Measurements from ENCODE around the gene DNAH10.

DNAH10 gene

DNA sequence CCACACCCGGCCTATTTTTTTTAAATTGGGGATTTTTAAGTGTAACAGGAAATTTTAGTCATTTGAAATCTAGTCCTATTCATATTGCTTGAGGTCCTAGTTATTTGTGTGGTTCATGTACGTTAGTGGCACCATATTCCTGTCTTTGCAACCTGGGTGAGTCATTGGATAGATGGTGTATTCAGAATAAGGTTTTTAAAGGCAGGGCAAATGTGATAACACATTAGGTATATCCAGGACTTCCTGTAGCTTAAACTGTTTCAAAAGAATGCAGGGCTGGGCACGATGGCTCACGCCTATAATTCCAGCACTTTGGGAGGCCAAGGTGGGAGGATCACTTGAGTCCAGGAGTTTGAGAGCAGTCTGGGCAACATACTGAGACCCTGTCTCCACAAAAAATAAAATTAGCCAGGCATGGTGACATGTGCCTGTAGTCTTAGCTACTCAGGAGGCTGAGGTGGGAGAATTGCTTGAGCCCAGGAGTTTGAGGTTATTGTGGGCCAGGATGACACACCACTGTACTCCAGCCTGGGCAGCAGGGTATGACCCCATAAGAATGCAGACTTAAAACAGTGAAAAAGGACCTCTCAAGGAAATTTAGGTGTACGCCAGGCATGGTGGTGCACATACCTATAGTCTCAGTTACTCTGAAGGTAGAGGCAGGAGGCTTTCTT is 41.8 kb upstream of the DNAH10 start:
- no peak overlapping the region for H3K4me3 ChIP-seq (ENCODE audit: low read depth, low read length)
- TF ChIP-seq, protein P1, sequence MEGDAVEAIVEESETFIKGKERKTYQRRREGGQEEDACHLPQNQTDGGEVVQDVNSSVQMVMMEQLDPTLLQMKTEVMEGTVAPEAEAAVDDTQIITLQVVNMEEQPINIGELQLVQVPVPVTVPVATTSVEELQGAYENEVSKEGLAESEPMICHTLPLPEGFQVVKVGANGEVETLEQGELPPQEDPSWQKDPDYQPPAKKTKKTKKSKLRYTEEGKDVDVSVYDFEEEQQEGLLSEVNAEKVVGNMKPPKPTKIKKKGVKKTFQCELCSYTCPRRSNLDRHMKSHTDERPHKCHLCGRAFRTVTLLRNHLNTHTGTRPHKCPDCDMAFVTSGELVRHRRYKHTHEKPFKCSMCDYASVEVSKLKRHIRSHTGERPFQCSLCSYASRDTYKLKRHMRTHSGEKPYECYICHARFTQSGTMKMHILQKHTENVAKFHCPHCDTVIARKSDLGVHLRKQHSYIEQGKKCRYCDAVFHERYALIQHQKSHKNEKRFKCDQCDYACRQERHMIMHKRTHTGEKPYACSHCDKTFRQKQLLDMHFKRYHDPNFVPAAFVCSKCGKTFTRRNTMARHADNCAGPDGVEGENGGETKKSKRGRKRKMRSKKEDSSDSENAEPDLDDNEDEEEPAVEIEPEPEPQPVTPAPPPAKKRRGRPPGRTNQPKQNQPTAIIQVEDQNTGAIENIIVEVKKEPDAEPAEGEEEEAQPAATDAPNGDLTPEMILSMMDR (IDR thresholded peaks at IDR 0.05; ENCODE audit: low read depth, low read length, missing control alignments): no peak
- no peak for DNase-seq (ENCODE audit: low read depth)

DNA sequence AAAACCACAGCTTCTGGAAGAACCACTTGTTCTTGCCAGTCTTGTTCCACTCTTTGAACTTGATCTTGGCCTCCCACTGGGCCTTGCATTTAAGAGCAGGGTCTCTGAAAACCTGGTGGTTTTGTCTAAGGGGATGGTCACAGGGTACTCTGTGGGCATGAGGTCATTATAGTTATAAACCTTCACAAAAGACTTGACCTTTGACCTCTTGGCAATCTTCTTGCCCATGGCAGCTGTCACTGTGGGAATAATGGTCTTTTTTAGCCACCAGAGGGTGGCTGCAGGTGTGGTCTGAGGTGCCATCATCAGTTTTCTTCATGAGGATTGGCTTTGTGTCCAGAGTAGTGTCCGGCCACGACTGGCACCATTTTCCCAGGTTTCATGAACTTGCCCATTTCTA is 40.9 kb upstream of the DNAH10 start:
- no peak overlapping the region for H3K4me3 ChIP-seq (ENCODE audit: low read depth, low read length)
- TF ChIP-seq, protein P1 (IDR thresholded peaks at IDR 0.05; ENCODE audit: low read depth, low read length, missing control alignments): no peak
- DNase-seq (ENCODE audit: low read depth): no peak

DNA sequence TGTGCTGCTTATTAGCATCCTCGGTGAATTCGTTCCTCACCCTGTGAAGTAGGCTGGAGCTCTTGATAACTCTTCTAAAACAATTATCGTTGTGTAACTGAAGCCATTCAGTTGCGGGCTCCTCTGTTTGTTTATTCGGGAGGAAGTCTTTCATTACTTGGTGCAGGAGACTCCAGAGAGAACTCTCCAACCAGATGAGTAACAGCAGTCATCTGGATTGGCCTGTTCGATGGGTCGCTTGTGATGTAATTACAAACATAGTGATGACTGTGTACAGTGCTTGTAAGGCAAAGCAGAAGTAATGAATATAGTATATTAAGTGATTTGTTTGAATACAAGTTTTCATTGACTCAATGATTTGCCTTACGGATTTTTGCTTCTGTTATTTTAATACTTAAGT is 39.1 kb upstream of the DNAH10 start:
- TF ChIP-seq, protein P1 (IDR thresholded peaks at IDR 0.05; ENCODE audit: low read depth, low read length, missing control alignments): no peak
- DNase-seq (ENCODE audit: low read depth): no peak
- no peak overlapping the region for H3K4me3 ChIP-seq (ENCODE audit: low read depth, low read length)

DNA sequence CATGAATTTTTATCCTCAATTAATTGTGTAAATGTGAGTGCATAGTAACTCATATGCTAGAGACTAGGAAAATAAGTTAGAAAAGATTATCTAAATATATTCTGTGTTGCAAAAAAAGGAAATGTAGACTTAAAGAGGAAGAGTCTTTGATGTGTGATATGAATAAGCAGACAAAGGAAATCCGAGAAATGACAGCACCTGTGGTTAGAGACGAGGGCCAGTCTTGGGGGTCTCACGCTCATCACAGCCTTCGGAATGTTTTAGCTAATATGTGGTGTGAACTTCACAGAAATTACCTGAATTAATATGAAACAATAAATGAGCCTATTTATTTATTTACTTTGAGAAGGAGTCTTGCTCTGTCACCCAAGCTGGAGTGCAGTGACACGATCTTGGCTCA is 38.3 kb upstream of the DNAH10 start:
- TF ChIP-seq, protein P1 (IDR thresholded peaks at IDR 0.05; ENCODE audit: low read depth, low read length, missing control alignments): no peak
- no peak overlapping the region for H3K4me3 ChIP-seq (ENCODE audit: low read depth, low read length)
- DNase-seq (ENCODE audit: low read depth): no peak

DNA sequence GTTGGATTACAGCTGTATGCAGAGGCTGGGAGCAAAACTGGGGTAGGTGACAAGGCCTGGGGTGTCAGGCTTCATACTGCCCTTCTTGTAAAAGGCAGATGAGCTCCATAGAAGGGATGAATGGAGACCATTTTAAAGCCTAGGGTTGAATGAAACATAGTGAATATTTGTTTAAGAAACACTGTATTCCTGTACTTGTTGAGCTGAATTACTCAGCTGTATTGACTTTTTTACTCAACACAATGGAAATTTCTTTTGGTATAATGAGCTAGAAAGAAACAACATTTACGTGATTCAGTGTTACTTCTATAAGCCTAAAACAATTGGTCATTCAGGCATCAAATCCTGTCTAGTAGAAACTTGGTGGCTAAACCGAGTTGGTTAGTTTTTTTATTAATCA is 35.9 kb upstream of the DNAH10 start:
- DNase-seq (ENCODE audit: low read depth): no peak
- no peak overlapping the region for H3K4me3 ChIP-seq (ENCODE audit: low read depth, low read length)
- TF ChIP-seq, protein P1 (IDR thresholded peaks at IDR 0.05; ENCODE audit: low read depth, low read length, missing control alignments): no peak

DNA sequence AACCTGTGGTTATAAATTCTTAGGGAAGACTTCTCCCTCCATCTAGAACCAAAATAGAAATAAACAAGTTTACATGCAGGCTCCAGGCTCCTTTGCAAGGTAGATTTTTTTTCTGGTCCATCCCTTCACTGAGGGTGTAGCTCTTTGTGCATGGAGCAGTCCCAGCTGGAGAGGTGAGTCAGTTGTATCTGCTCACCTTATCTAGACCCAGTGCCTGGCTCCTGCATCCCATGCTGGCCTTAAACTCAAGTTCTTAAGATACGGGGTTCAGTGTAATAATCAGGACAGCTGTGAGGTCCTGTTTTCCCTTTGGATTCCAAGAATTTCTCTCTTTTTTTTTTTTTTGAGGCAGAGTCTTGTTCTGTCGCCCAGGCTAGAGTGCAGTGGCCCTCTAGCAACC is 35.1 kb upstream of the DNAH10 start:
- DNase-seq (ENCODE audit: low read depth): no peak
- TF ChIP-seq, protein P1 (IDR thresholded peaks at IDR 0.05; ENCODE audit: low read depth, low read length, missing control alignments): no peak
- no peak overlapping the region for H3K4me3 ChIP-seq (ENCODE audit: low read depth, low read length)

DNA sequence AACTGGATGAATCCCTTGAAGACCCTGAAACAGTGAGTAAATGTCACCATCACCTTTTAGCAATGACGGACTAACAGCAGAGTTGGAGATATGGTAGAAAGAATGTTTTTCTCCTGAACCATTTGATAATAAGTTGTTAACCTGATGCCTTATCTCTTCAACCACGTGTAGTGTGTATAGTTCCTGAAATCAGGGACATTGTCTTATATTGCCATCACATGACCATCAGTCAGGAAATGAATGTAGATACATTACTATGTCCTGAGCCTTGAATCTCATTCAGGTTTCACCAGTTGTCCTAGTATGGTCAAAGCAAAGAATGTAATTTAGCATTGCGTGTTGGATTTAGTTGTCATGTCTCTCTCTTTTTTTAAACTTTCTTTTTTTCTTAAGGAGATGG is 34.2 kb upstream of the DNAH10 start:
- DNase-seq (ENCODE audit: low read depth): no peak
- no peak overlapping the region for H3K4me3 ChIP-seq (ENCODE audit: low read depth, low read length)
- TF ChIP-seq, protein P1 (IDR thresholded peaks at IDR 0.05; ENCODE audit: low read depth, low read length, missing control alignments): no peak

Data from GM12864 (cell line).